CD1c-positive myeloid dendritic cell (primary cell): ENCODE results near the gene EED.
"Not testable (repeated sequence)": the region's sequence is repeated elsewhere in the genome, so short reads cannot be mapped to it uniquely, and the experiment has no call there.

Experiments
- DNase-seq: peaks from one replicate; pipeline ENCODE4 v3.0.0-alpha.2; 2016; ENCODE audit errors: extremely low spot score

EED gene

GRCh38 chr11:86249307-86250098, 5.0 kb downstream of the EED start:
- no peak for DNase-seq

GRCh38 chr11:86251345-86251744, 6.8 kb downstream of the EED start:
- no peak for DNase-seq

- no peak for DNase-seq
Measured at GRCh38 chr11:86255896-86256295, 11.3 kb downstream of the EED start.

GRCh38 chr11:86256608-86257007, 12.1 kb downstream of the EED start:
- DNase-seq = no peak

- no peak for DNase-seq
Measured at GRCh38 chr11:86257446-86257845, 12.9 kb downstream of the EED start.

- DNase-seq = no peak
Measured at GRCh38 chr11:86259730-86260129, 15.2 kb downstream of the EED start.

GRCh38 chr11:86261328-86261727, 16.8 kb downstream of the EED start:
- no peak for DNase-seq

- DNase-seq = no peak
Measured at GRCh38 chr11:86262387-86262786, 17.8 kb downstream of the EED start.

GRCh38 chr11:86264649-86265048, 20.1 kb downstream of the EED start:
- no peak for DNase-seq

GRCh38 chr11:86265194-86265593, 20.6 kb downstream of the EED start:
- DNase-seq = no peak

GRCh38 chr11:86269645-86270044, 25.1 kb downstream of the EED start:
- DNase-seq = no peak

GRCh38 chr11:86274503-86274902, 29.9 kb downstream of the EED start:
- DNase-seq = peak; percentile 6

- no peak for DNase-seq
Measured at GRCh38 chr11:86274999-86275398, 30.4 kb downstream of the EED start.

- DNase-seq = no peak
Measured at GRCh38 chr11:86275493-86276370, 31.2 kb downstream of the EED start.

GRCh38 chr11:86277741-86278140, 33.2 kb downstream of the EED start:
- DNase-seq = no peak

GRCh38 chr11:86278226-86278625, 33.7 kb downstream of the EED start:
- DNase-seq = no peak

- no peak for DNase-seq
Measured at GRCh38 chr11:86279747-86280146, 35.2 kb downstream of the EED start.

GRCh38 chr11:86287468-86287796, 42.9 kb downstream of the EED start:
- no peak for DNase-seq

- no peak for DNase-seq
Measured at GRCh38 chr11:86288776-86289507, 44.4 kb downstream of the EED start.

GRCh38 chr11:86289508-86290280, 45.1 kb downstream of the EED start:
- DNase-seq = not testable (repeated sequence)

- DNase-seq = peak; percentile 69
Measured at GRCh38 chr11:86291466-86292262, 47.1 kb downstream of the EED start.
